GM23338 (cell line): ENCODE data around the gene PITX1. TPM values are rescaled to one million over a fixed set of nuclear protein-coding genes. Genes with fewer than 3 reads are reported as not detected.

ENCODE experiments used
- POLR2AphosphoS5 ChIP-seq: IDR thresholded peaks from 2 replicates; pipeline ENCODE4 v1.6.1; 2016; ENCODE audit warnings: antibody characterized with exemption, low read depth
- REST ChIP-seq: IDR thresholded peaks from one replicate; pipeline ENCODE4 v1.6.1; 2018; ENCODE audit warnings: antibody characterized with exemption; ENCODE audit not compliant: unreplicated experiment
- polyA plus RNA-seq: library from polyadenylated mRNA; unstranded; fragments of >200 nt; fragmentation: Nextera tagmentation; extraction: Ambion mirVana; gene quantifications from 2 replicates; pipeline ENCODE4 v1.2.1, GENCODE V29; 2016
- total RNA-seq: library from RNA; depleted of rRNA; stranded (reverse); fragments of >200 nt; shearing (Covaris generic); gene quantifications from 2 replicates; pipeline ENCODE4 v1.2.3, GENCODE V29; 2014; rRNA removed

The PITX1 gene
- total and polyA plus RNA-seq, 2 experiments from 2014 or later: not detected

DNA sequence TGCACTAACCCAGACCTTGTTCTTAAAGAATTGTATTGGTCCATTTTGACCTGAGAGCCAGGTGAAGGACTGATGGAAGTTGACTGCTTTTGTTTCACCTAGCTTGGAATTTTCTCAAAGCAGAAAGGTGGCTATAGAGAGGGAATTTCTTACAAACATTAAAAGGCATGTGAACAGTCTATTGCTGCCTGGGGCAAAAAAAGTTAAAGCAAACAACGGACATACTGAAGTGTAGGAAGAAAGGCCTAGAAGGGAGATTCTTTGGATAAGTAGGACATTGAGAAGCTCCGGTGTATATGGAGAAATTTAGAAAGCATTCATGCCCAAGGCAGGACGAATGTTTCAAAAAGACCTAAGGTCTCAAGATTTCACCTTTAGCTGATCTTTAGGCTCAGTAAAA is 54.6 kb downstream of the PITX1 start (continued):
- no peak for TF ChIP-seq REST
- no peak for TF ChIP-seq POLR2AphosphoS5

Other genes with a start within 250 kb of the PITX1 start
- 19.0 and 21.1 TPM in 2 replicates for gene C5orf24, start 188.3 kb downstream of the PITX1 start, total RNA-seq
- 14.2 and 14.6 TPM in 2 replicates for gene C5orf24, start 188.3 kb downstream of the PITX1 start, polyA plus RNA-seq
- gene TXNDC15, start 159.9 kb downstream of the PITX1 start, total RNA-seq: 24.4 and 30.7 TPM in 2 replicates
- gene TXNDC15, start 159.9 kb downstream of the PITX1 start, polyA plus RNA-seq: 26.5 and 28.5 TPM in 2 replicates
- 8.3 and 8.7 TPM in 2 replicates for gene PCBD2, start 129.1 kb downstream of the PITX1 start, total RNA-seq
- 16.0 and 18.8 TPM in 2 replicates for gene PCBD2, start 129.1 kb downstream of the PITX1 start, polyA plus RNA-seq
- 0.74 TPM in 1 of 2 replicates, not detected in the other for gene CATSPER3, start 66.3 kb downstream of the PITX1 start, total RNA-seq
- 0.19 and 0.37 TPM in 2 replicates for gene CATSPER3, start 66.3 kb downstream of the PITX1 start, polyA plus RNA-seq